H1 (cell line): ENCODE results near the gene ACMSD. TPM values are rescaled to one million over a fixed set of nuclear protein-coding genes. Genes with fewer than 3 reads are reported as not detected.

Source experiments
- CBX5 ChIP-seq: fragments of 300-800, 300-1000 bp; sonication (generic); IDR thresholded peaks from 2 replicates; pipeline ENCODE4 v1.7.1; 2016; ENCODE audit warnings: antibody characterized with exemption, low read length, low read depth
- CHD2 ChIP-seq: IDR thresholded peaks from 2 replicates; pipeline ENCODE4 v1.6.1; 2012; ENCODE audit warnings: low read length, improper control_type of control experiment
- GABPA ChIP-seq: IDR thresholded peaks from 2 replicates; pipeline ENCODE4 v1.6.1; 2011; ENCODE audit warnings: mild to moderate bottlenecking, low read length, moderate library complexity, borderline replicate concordance; ENCODE audit not compliant: insufficient read depth
- HDAC6 ChIP-seq: IDR thresholded peaks from one replicate; pipeline ENCODE4 v1.7.1; 2012; ENCODE audit warnings: low read depth, mild to moderate bottlenecking, inconsistent platforms, low read length, moderate library complexity
- TBP ChIP-seq: IDR thresholded peaks from 2 replicates; pipeline ENCODE4 v1.6.1; 2011; ENCODE audit warnings: low read depth, low read length, improper control_type of control experiment
- polyA plus RNA-seq, 7 experiments: library from polyadenylated mRNA; depleted of rRNA in 3 of 7; stranded (reverse) in 5 of 7; unstranded in 2 of 7; fragments of >200 nt in 5 of 7; fragments of 200-250 nt in 2 of 7; gene quantifications; 1 replicate in 5 of 7; 2 replicates in 1 of 7; 4 replicates in 1 of 7; pipeline versions ENCODE4 v1.2.1 to v1.2.3, GENCODE V29; 2011 to 2013; ENCODE audit warnings: missing spikeins in 2 of 7, mixed read lengths in 2 of 7
- total RNA-seq: library from RNA; stranded (reverse); fragmentation: NEBNext Ultra II Directional; extraction: Animal tissue kit (Norgen Biotek cat#: 25700); gene quantifications from 2 replicates; pipeline ENCODE4 v1.2.1, GENCODE V29; 2021
- TF ChIP-seq, protein P1 (sequence below): fragments of 300-600 bp; sonication (generic); IDR thresholded peaks from 2 replicates; pipeline ENCODE4 v1.7.1; 2012; ENCODE audit warnings: low read length, moderate library complexity, mild to moderate bottlenecking, inconsistent platforms; ENCODE audit not compliant: insufficient replicate concordance

ACMSD gene
- total and polyA plus RNA-seq, 2 of the 8 experiments (the other 6 are each of a cell fraction or from before 2014, with no cell fraction given) = not detected

GRCh38 chr2:134944975-134945374 is 106.6 kb downstream of the ACMSD start (continued):
- TF ChIP-seq, protein P1, sequence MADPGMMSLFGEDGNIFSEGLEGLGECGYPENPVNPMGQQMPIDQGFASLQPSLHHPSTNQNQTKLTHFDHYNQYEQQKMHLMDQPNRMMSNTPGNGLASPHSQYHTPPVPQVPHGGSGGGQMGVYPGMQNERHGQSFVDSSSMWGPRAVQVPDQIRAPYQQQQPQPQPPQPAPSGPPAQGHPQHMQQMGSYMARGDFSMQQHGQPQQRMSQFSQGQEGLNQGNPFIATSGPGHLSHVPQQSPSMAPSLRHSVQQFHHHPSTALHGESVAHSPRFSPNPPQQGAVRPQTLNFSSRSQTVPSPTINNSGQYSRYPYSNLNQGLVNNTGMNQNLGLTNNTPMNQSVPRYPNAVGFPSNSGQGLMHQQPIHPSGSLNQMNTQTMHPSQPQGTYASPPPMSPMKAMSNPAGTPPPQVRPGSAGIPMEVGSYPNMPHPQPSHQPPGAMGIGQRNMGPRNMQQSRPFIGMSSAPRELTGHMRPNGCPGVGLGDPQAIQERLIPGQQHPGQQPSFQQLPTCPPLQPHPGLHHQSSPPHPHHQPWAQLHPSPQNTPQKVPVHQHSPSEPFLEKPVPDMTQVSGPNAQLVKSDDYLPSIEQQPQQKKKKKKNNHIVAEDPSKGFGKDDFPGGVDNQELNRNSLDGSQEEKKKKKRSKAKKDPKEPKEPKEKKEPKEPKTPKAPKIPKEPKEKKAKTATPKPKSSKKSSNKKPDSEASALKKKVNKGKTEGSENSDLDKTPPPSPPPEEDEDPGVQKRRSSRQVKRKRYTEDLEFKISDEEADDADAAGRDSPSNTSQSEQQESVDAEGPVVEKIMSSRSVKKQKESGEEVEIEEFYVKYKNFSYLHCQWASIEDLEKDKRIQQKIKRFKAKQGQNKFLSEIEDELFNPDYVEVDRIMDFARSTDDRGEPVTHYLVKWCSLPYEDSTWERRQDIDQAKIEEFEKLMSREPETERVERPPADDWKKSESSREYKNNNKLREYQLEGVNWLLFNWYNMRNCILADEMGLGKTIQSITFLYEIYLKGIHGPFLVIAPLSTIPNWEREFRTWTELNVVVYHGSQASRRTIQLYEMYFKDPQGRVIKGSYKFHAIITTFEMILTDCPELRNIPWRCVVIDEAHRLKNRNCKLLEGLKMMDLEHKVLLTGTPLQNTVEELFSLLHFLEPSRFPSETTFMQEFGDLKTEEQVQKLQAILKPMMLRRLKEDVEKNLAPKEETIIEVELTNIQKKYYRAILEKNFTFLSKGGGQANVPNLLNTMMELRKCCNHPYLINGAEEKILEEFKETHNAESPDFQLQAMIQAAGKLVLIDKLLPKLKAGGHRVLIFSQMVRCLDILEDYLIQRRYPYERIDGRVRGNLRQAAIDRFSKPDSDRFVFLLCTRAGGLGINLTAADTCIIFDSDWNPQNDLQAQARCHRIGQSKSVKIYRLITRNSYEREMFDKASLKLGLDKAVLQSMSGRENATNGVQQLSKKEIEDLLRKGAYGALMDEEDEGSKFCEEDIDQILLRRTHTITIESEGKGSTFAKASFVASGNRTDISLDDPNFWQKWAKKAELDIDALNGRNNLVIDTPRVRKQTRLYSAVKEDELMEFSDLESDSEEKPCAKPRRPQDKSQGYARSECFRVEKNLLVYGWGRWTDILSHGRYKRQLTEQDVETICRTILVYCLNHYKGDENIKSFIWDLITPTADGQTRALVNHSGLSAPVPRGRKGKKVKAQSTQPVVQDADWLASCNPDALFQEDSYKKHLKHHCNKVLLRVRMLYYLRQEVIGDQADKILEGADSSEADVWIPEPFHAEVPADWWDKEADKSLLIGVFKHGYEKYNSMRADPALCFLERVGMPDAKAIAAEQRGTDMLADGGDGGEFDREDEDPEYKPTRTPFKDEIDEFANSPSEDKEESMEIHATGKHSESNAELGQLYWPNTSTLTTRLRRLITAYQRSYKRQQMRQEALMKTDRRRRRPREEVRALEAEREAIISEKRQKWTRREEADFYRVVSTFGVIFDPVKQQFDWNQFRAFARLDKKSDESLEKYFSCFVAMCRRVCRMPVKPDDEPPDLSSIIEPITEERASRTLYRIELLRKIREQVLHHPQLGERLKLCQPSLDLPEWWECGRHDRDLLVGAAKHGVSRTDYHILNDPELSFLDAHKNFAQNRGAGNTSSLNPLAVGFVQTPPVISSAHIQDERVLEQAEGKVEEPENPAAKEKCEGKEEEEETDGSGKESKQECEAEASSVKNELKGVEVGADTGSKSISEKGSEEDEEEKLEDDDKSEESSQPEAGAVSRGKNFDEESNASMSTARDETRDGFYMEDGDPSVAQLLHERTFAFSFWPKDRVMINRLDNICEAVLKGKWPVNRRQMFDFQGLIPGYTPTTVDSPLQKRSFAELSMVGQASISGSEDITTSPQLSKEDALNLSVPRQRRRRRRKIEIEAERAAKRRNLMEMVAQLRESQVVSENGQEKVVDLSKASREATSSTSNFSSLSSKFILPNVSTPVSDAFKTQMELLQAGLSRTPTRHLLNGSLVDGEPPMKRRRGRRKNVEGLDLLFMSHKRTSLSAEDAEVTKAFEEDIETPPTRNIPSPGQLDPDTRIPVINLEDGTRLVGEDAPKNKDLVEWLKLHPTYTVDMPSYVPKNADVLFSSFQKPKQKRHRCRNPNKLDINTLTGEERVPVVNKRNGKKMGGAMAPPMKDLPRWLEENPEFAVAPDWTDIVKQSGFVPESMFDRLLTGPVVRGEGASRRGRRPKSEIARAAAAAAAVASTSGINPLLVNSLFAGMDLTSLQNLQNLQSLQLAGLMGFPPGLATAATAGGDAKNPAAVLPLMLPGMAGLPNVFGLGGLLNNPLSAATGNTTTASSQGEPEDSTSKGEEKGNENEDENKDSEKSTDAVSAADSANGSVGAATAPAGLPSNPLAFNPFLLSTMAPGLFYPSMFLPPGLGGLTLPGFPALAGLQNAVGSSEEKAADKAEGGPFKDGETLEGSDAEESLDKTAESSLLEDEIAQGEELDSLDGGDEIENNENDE = no peak
- TF ChIP-seq TBP (no peak), CBX5 (no peak), GABPA (no peak), CHD2 (no peak), HDAC6 (no peak)
